Measurements from ENCODE around the gene UBL4A. TPM values are rescaled to one million over a fixed set of nuclear protein-coding genes. Genes with fewer than 3 reads are reported as not detected.

Gene UBL4A
- polyA plus RNA-seq, 3 donors: 25.6 to 29.3 (median 28.1) TPM

DNA sequence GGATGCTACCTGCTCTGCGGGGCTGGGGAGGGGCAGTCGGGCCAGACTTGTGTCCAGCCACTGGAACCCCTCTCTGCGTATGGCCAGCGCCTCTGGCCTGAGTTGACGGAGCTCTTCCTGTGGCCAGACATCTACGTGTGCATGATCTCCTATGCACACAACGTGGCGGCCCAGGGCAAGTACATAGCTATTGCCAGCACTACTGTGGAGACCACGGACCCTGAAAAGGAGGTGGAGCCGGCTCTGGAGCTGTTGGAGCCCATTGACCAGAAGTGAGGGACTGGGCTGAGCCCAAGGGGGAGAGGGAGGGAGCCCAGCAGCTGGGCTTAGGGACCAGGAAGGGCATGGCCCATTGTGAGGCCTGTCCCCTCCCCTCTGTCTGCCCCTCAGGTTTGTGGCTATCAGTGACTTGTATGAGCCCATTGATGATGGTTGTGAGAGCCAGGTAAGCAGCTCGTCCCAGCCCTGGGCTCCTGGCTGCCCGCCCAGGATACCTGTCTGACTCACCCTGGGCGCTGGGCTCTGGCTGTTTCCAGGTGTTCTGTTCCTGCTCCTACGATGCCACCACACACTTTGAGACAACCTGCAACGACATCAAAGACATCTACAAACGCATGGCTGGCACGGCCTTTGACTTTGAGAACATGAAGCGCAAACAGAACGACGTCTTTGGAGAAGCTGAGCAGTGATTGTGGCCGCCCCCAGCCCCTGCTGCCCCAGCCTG lies 44.3 kb downstream of the UBL4A start:
- no peak for DNase-seq (ENCODE audit: low read depth in 3 of 3, low spot score in 2 of 3)

DNA sequence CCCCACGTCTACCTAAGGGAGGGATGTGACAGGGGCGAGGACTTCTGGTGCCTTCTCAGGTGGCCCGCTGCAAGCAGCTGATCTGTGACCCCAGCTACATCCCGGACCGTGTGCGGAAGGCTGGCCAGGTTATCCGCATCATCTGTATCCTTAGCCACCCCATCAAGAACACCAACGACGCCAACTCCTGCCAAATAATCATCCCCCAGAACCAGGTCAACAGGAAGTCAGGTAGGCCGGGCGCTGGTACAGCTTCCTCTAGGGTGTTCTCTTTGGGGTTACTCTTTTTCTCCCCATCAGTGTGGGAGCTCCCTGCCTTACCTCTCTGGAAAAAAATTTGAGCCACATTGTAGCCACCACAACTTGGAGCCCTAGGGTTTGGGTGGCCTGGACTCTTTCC lies 44.9 kb downstream of the UBL4A start:
- DNase-seq (ENCODE audit: low read depth in 3 of 3, low spot score in 2 of 3): no peak

DNA sequence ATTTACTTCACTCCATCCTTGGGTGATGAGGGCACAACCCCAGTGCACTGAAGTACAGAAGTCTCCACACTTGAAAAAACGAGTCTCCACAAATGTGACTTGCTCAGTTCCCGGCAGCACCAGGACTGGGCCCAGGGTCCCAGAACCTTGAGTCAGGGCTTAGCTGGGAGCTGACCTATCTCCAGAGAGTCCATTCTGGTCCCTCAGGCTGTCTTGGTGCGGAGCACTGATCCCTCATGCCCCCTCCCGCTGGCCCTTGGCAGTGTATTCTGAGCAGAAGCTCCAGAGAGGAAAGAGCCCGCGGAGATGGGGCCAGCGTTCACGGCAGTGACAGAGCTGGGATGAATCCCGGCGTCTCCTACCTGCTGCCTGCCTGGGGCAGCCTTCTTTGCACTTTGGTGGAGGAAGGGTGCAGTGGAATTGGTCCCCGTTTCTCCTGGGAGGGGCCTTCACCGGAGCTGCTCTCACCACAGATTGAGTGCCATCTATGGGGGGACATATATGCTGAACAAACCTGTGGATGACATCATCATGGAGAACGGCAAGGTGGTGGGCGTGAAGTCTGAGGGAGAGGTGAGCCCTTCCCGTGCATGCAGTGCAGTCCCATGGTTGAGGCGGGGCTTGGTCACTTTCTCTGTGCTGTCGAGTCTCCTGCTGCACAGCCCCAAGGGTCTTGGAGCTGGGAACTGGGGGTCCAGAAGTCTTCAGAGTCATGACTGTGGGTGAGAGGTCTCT lies 45.6 kb downstream of the UBL4A start:
- DNase-seq (ENCODE audit: low read depth in 3 of 3, low spot score in 2 of 3): no peak

DNA sequence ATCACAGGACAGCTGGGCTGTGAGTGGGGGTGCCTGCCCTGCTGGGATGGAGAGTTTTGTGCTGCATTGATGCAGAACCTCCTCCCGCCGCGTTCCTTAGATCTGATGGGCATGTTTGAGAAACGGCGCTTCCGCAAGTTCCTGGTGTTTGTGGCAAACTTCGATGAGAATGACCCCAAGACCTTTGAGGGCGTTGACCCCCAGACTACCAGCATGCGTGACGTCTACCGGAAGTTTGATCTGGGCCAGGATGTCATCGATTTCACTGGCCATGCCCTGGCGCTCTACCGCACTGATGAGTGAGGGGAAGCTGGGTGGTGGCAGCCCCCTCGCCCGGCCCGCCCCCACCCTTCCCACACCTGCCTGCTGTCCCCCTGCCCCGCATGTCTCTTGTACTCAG lies 46.6 kb downstream of the UBL4A start:
- DNase-seq (ENCODE audit: low read depth in 3 of 3, low spot score in 2 of 3): no peak

DNA sequence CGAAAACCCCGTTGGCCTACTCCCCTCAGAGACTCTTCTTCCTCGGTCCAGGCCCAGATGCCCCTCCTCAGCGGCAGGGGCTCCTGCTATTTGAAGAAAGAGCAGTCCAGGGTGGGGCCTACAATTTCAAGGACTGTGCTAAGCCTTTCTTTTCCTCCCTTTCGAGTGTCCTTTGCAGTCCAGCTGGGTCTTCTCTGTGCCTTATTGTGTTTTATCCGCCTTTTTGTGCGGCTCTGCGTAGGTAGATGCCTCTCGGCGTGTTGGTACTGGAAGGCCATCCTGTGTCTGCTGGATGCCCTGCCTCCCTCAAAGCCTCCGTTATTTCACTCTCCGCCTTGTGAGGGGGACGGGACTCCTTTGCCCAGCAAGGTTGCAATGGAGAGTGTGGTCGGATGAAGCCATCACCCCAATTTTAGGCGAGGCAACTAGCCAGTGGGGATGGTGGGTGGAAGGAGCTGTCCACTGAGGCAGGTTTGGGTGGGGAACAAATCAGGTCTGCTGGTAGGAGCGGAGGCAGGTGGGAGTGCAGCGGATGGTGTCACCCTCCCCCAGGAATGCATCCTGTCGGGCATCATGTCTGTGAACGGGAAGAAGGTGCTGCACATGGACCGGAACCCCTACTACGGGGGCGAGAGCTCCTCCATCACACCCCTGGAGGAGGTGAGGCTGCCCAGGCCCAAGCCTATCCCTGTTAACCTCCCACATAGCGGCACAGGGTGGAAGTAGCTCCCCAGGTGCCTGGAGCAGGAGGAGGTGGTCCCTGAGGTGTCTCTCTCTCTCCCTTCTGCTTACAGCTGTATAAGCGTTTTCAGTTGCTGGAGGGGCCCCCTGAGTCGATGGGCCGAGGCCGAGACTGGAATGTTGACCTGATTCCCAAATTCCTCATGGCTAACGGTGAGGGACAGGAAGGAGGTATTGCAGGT lies 48.2 kb downstream of the UBL4A start:
- no peak for DNase-seq (ENCODE audit: low read depth in 3 of 3, low spot score in 2 of 3)

DNA sequence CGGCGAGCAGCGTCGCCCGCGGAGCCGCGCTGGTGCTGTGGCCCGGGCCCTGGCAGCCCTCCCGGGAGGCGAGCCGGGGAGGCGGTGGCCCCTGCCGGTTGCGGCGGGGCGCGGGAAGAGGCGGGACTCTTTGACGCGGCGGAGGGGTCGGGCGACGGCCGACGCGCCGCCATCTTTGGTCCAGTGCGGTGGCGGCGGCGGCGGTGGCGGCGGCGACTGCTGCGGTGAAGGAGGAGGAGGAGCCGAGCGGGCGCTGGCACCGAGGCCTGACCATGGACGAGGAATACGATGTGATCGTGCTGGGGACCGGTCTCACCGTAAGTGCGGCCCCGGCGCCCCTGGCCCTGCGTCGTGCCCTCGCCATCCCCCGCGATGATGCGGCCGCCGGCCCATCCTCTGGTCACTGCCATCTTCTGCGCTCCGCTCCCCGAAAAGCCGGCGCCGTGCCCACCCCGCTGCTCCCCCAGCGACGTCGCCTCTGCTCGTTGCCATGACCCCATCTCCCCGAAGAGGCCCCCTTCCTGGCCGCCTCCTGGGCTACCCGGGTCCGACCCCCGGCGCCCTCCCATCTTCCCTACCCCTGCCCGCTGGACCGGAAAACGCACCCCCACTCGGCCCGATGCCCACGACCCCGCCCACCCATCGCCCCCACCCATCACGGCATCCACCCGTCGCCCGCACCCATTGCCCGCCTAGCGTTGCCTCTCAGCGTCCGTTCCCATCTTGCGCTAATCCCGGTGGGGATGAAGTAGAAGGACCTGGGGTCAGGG lies 49.2 kb downstream of the UBL4A start, which contains the start of gene GDI1:
Gene GDI1 (plus strand): TSS at position 172 of the 770 bp plus-strand sequence. CDS start 101 bp downstream, at position 273.
- no peak for DNase-seq (ENCODE audit: low read depth in 3 of 3, low spot score in 2 of 3)

DNA sequence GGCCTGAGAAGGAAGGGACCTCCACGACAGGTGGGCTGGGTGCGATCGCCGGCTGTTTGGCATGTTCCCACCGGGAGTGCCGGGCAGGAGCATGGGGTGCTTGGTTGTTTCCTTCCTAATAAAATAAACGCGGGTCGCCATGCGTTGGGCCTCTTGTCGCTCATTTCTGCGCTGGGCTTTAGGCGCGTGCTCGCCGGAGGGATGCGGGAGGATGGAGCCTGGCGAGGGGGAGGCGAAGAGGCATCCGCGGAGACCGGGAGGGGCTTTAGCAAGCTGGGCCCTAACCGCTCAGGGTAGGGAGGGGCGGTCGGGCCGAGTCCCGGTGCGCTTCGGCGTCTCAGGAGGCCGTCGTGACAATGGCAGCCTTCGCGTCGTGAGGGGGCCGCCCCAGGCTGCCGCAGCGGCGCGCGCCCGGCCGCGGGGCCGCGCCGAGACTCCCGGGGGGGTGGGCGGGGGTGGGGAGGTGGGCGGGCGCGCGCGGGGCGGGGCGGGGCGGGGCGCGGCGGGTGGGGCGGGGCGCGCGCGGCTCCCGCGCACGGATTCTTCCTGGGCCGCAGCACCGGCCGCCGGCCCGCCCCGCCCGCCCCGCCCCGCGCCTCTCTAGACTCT lies 49.9 kb downstream of the UBL4A start:
- DNase-seq (ENCODE audit: low read depth in 3 of 3, low spot score in 2 of 3): no peak

DNA sequence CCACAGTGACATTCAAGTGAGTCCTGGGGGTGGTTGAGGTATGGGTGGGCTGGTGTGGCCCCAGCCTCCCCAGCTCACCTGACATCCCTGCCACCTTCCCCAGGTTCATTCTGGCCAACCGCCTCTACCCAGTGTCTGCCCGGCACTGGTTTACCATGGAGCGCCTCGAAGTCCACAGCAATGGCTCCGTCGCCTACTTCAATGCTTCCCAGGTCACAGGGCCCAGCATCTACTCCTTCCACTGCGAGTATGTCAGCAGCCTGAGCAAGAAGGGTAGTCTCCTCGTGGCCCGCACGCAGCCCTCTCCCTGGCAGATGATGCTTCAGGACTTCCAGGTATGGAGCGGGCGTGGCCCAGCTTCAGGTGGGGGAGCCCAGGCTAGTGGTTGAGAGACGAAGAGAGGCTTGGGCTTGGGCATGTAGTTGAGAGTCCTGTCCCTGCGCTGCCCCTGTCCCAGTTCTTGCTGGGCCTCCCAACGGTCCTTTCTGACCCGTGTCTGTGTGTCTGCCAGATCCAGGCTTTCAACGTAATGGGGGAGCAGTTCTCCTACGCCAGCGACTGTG lies 51.2 kb downstream of the UBL4A start:
- DNase-seq (ENCODE audit: low read depth in 3 of 3, low spot score in 2 of 3): no peak

DNA sequence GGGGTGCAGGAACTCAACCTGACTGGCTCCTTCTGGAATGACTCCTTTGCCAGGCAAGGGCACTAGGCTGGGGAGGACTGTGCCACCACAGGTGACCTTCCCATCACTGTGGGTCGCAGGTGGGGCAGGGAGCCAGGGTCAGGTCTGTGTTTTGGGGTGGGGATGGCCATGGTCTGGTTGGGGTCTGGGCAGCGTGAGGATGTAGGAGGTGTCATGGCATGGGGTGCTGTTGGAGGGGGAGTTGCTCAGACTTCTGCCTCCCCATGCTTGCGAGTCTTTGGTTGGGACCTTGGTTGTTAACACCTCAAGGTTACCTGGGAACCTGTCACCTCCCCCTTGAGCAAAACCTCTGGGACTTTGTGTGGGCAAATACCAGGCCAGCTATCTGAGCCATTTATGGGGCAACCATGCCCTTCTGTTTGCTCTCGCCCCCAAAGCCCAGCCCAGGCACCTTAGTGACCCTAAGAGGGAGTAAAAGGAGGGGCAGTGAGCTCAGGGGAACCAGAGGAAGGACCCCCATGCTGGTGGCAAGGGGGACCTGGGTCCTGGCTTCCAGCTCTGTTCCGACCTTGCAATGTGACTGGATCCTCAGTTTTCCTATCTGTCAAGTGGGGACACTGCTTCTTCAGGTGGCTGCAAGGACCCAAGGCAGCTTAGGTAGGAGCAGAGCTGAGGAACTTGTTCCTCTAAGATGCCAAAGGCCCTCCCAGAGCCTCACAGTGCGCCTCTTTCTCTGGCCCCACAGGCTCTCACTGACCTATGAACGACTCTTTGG lies 51.8 kb downstream of the UBL4A start:
- no peak for DNase-seq (ENCODE audit: low read depth in 3 of 3, low spot score in 2 of 3)

Other genes starting within 250 kb of the UBL4A start
- gene OPN1MW3, start 229.0 kb downstream of the UBL4A start, polyA plus RNA-seq (ENCODE audit: insufficient read length in 3 of 3): not detected
- gene TEX28, start 191.5 kb downstream of the UBL4A start, polyA plus RNA-seq (ENCODE audit: insufficient read length in 3 of 3): not detected
- gene TKTL1, start 190.8 kb downstream of the UBL4A start, polyA plus RNA-seq (ENCODE audit: insufficient read length in 3 of 3): under 1 TPM; 0.28 to 0.76 (median 0.45) TPM
- 100 to 1,000 TPM; 393 to 423 (median 399) TPM for gene FLNA, start 112.0 kb downstream of the UBL4A start, polyA plus RNA-seq (ENCODE audit: insufficient read length in 3 of 3)
- 10 to 100 TPM; 64.7 to 67.6 (median 66.3) TPM for gene EMD, start 107.3 kb downstream of the UBL4A start, polyA plus RNA-seq (ENCODE audit: insufficient read length in 3 of 3)
- gene RPL10, start 88.2 kb downstream of the UBL4A start, polyA plus RNA-seq (ENCODE audit: insufficient read length in 3 of 3): 1,000 to 10,000 TPM; 2,793 to 3,161 (median 3,142) TPM
- 10 to 100 TPM; 11.3 to 14.0 (median 11.4) TPM for gene DNASE1L1, start 77.4 kb downstream of the UBL4A start, polyA plus RNA-seq (ENCODE audit: insufficient read length in 3 of 3)
- gene TAFAZZIN, start 75.1 kb downstream of the UBL4A start, polyA plus RNA-seq (ENCODE audit: insufficient read length in 3 of 3): 10 to 100 TPM; 26.1 to 30.1 (median 28.7) TPM
- gene ATP6AP1, start 57.9 kb downstream of the UBL4A start, polyA plus RNA-seq (ENCODE audit: insufficient read length in 3 of 3): 100 to 1,000 TPM; 136 to 162 (median 151) TPM
- 100 to 1,000 TPM; 106 to 109 (median 107) TPM for gene GDI1, start 49.5 kb downstream of the UBL4A start, polyA plus RNA-seq (ENCODE audit: insufficient read length in 3 of 3)
- 10 to 100 TPM; 51.3 to 58.1 (median 55.9) TPM for gene FAM50A, start 42.5 kb downstream of the UBL4A start, polyA plus RNA-seq (ENCODE audit: insufficient read length in 3 of 3)
- gene PLXNA3, start 28.3 kb downstream of the UBL4A start, polyA plus RNA-seq (ENCODE audit: insufficient read length in 3 of 3): 10 to 100 TPM; 33.5 to 40.7 (median 38.1) TPM
- 10 to 100 TPM in 2 of 3 donors, 1 to 10 TPM in 1; 9.7 to 12.0 (median 10.8) TPM for gene LAGE3, start 7.3 kb downstream of the UBL4A start, polyA plus RNA-seq (ENCODE audit: insufficient read length in 3 of 3)
- 10 to 100 TPM; 15.9 to 18.3 (median 15.9) TPM for gene SLC10A3, start 4.0 kb upstream of the UBL4A start, polyA plus RNA-seq (ENCODE audit: insufficient read length in 3 of 3)
- gene FAM3A, start 29.6 kb upstream of the UBL4A start, polyA plus RNA-seq (ENCODE audit: insufficient read length in 3 of 3): 10 to 100 TPM; 24.3 to 29.3 (median 28.0) TPM
- gene G6PD, start 60.2 kb upstream of the UBL4A start, polyA plus RNA-seq (ENCODE audit: insufficient read length in 3 of 3): 10 to 100 TPM; 37.7 to 40.9 (median 39.4) TPM
- gene IKBKG, start 61.0 kb upstream of the UBL4A start, polyA plus RNA-seq (ENCODE audit: insufficient read length in 3 of 3): 10 to 100 TPM; 11.1 to 17.9 (median 15.4) TPM
- not detected for gene CTAG1A, start 98.5 kb upstream of the UBL4A start, polyA plus RNA-seq (ENCODE audit: insufficient read length in 3 of 3)
- not detected for gene CTAG1B, start 132.7 kb upstream of the UBL4A start, polyA plus RNA-seq (ENCODE audit: insufficient read length in 3 of 3)
- not detected for gene CTAG2, start 167.0 kb upstream of the UBL4A start, polyA plus RNA-seq (ENCODE audit: insufficient read length in 3 of 3)